ENCODE measurements around the gene SRP19.

SRP19 gene

DNA sequence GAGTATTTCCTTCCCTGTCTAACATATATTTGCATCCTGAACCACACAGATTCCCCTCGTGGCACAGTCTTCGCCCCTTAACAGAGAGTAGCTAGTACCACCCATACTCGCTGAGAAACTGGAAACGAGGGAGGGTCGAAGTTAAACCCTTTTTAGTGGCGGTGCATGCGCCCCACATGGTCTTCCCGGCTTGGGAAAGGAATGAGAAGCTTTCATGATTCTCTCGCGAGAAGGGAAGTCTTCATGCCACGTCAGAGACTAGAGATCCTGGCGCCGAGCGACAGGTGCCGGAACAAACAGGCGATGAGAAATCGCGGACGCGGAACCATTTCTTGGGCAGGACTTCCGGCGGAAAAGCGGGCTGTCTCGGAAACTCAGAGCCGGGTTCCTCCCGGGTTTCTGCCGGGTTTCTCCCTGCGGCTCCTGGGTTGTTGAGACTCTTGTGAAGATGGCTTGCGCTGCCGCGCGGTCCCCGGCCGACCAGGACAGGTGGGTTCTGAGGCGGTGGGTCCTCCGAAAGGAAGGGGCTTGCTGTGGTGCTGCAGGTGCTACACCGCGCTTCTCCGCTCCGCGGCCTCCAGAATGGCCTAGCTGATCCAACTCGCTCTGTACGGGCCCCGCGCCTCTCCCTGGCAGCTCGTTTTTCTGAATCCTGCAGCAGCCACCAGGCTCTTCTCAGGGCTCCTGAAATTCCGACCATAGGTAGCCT is at the start of gene SRP19:
TSS of gene SRP19 (plus strand) at position 359 of the 709 bp plus-strand sequence. CDS start at position 449, 90 bp downstream.
- Histone ChIP-seq H3K9me3 (ENCODE audit: control insufficient read depth, low read length) (no peaks in the 10 kb centered on the region), H3K4me3 (ENCODE audit: low read length) (peak within 1 kb of the TSS; percentile 93), H3K36me3 (ENCODE audit: control insufficient read depth, insufficient read depth, low read length) (no peaks in the 10 kb centered on the region), H3K4me1 (ENCODE audit: control insufficient read depth, insufficient read depth, low read length) (peaks cover 16% of the 10 kb centered on the region), H3K9ac (ENCODE audit: low read length) (peak within 1 kb of the TSS; percentile 96), H3K27me3 (ENCODE audit: control insufficient read depth, insufficient read depth, low read length) (no peaks in the 10 kb centered on the region)

DNA sequence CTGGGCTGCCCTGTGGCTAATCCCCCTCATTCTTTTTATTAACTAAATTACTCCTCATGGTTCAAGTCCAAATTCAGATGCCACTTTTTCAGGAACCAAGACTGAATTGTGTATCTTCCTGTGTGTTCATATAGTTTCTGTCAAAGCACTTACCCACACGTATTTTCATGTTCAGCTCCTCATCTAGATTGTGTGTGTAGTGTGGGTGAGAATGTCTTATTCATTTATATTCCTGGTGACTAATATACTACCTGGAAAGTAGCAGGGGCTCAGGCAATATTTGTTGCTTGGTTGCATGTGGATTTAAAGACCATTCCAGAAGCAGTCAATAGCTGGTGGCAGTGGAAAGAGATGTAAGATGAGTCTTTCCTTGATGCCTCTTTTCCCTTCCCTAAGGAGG is 48.5 kb upstream of the SRP19 start:
- Histone ChIP-seq H3K4me3 (ENCODE audit: low read length) (no peak overlapping the region), H3K4me1 (ENCODE audit: control insufficient read depth, insufficient read depth, low read length) (no peaks in the 10 kb centered on the region), H3K9me3 (ENCODE audit: control insufficient read depth, low read length) (no peaks in the 10 kb centered on the region), H3K9ac (ENCODE audit: low read length) (no peak overlapping the region), H3K36me3 (ENCODE audit: control insufficient read depth, insufficient read depth, low read length) (no peaks in the 10 kb centered on the region), H3K27me3 (ENCODE audit: control insufficient read depth, insufficient read depth, low read length) (no peaks in the 10 kb centered on the region)

DNA sequence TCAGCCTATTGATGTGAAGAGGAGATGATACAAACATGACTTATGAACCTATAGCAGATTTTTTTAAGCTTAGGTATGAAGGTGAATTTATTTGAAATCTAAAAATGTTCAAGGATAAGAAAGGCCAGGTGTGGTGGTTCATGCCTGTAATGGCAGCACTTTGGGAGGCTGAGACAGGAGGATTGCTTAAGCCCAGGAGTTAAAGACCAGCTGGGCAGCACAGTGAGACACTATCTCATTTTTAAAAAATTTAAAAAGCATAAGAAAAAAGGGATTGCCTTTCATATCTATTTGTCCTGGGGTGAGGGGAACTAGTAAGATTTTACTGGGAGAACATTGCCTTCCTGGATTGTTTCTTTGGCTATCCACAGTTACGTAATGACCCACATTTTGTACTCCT is 40.8 kb upstream of the SRP19 start:
- no peak overlapping the region for H3K4me3 ChIP-seq (ENCODE audit: low read length)
- H3K9me3 ChIP-seq (ENCODE audit: control insufficient read depth, low read length) = no peaks in the 10 kb centered on the region
- no peaks in the 10 kb centered on the region for H3K36me3 ChIP-seq (ENCODE audit: control insufficient read depth, insufficient read depth, low read length)
- H3K9ac ChIP-seq (ENCODE audit: low read length) = no peak overlapping the region
- H3K27me3 ChIP-seq (ENCODE audit: control insufficient read depth, insufficient read depth, low read length) = no peaks in the 10 kb centered on the region
- no peaks in the 10 kb centered on the region for H3K4me1 ChIP-seq (ENCODE audit: control insufficient read depth, insufficient read depth, low read length)

DNA sequence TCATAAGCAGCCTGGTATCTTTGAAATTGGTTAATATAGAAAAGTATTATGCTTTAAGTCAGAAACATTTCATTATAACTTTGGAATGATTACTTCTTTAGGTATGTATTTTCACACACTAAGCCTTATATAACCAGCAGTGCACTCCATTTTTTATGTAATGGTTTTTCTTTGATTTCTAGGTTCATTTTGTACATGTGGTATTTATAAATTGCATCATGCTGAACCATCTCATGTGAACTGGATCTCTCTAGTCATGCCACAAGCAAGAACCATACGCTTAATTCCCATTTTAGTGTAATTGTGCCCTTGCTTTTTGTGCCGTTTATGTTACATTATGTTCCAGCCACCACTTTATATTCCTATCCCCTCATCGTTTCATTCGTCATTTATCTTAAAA is 38.6 kb upstream of the SRP19 start:
- H3K36me3 ChIP-seq (ENCODE audit: control insufficient read depth, insufficient read depth, low read length) = no peaks in the 10 kb centered on the region
- H3K27me3 ChIP-seq (ENCODE audit: control insufficient read depth, insufficient read depth, low read length) = no peaks in the 10 kb centered on the region
- no peaks in the 10 kb centered on the region for H3K9me3 ChIP-seq (ENCODE audit: control insufficient read depth, low read length)

DNA sequence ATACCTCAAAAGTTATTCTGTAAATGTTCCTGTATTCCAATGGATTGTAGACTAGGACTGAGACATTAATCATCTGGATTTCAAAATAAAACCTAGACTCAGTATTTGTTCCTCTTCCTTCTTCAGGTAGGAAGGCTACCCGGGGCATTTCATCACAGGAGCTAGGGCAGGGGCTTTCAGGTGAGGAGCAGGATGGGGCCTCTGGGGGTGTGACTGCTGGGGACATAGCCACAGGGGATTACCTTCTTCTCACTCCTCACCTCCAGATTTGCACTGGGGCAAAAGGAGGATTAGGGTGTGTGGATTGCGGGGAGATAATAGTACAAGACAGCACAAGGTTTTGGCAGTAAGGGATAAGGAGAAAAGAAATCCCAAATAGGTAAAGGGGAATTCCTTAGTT is 37.9 kb upstream of the SRP19 start:
- H3K27me3 ChIP-seq (ENCODE audit: control insufficient read depth, insufficient read depth, low read length) = no peaks in the 10 kb centered on the region
- no peaks in the 10 kb centered on the region for H3K36me3 ChIP-seq (ENCODE audit: control insufficient read depth, insufficient read depth, low read length)

More for the DNA sequence above, 38.6 kb upstream of the SRP19 start:
- no peaks in the 10 kb centered on the region for H3K4me1 ChIP-seq (ENCODE audit: control insufficient read depth, insufficient read depth, low read length)
- no peak overlapping the region for H3K9ac ChIP-seq (ENCODE audit: low read length)
- no peak overlapping the region for H3K4me3 ChIP-seq (ENCODE audit: low read length)

DNA sequence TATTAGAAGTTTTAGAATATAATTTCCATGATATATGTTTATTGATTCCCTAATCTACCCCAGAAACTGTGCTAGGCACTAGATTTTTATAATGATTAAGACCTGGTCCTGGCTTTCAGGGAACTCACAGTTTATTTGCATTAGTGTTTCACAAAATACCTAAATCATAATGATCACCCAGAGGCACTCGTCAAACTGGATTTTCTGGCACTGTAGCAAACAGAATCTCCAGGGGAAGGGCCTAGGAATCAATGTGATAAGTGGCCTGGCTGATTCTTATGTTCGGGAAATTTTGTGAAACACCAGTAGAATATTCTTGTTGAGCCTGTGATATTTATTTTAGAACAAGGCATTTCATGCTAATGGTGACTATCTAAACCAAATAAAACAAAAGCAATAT is 37.4 kb upstream of the SRP19 start:
- H3K36me3 ChIP-seq (ENCODE audit: control insufficient read depth, insufficient read depth, low read length) = no peaks in the 10 kb centered on the region

More for the DNA sequence above, 37.9 kb upstream of the SRP19 start:
- Histone ChIP-seq H3K4me3 (ENCODE audit: low read length) (no peak overlapping the region), H3K9me3 (ENCODE audit: control insufficient read depth, low read length) (no peaks in the 10 kb centered on the region), H3K4me1 (ENCODE audit: control insufficient read depth, insufficient read depth, low read length) (no peaks in the 10 kb centered on the region), H3K9ac (ENCODE audit: low read length) (no peak overlapping the region)

DNA sequence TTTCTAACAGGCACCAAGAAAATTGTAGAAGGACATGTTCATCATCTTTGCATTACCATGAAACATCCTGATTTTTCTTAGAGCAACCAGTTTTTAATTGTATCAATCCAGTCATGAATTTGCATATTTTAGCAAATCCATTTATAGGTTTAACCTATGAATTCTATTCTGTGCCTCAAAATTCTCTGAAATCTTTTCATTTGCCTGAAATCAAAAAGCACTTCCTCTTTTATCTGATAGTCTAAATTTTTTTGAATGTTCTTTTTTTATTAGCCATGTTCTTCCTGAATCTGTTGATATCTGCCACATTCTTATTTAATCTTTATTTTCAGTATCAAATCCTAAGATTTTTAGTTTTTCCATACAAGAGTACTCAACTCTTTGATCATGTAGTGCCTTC is 36.9 kb upstream of the SRP19 start:
- Histone ChIP-seq H3K27me3 (ENCODE audit: control insufficient read depth, insufficient read depth, low read length) (no peaks in the 10 kb centered on the region), H3K36me3 (ENCODE audit: control insufficient read depth, insufficient read depth, low read length) (no peaks in the 10 kb centered on the region)

More for the DNA sequence above, 37.4 kb upstream of the SRP19 start:
- H3K27me3 ChIP-seq (ENCODE audit: control insufficient read depth, insufficient read depth, low read length) = no peaks in the 10 kb centered on the region
- no peak overlapping the region for H3K4me3 ChIP-seq (ENCODE audit: low read length)
- no peak overlapping the region for H3K9ac ChIP-seq (ENCODE audit: low read length)
- H3K4me1 ChIP-seq (ENCODE audit: control insufficient read depth, insufficient read depth, low read length) = no peaks in the 10 kb centered on the region
- H3K9me3 ChIP-seq (ENCODE audit: control insufficient read depth, low read length) = no peaks in the 10 kb centered on the region

DNA sequence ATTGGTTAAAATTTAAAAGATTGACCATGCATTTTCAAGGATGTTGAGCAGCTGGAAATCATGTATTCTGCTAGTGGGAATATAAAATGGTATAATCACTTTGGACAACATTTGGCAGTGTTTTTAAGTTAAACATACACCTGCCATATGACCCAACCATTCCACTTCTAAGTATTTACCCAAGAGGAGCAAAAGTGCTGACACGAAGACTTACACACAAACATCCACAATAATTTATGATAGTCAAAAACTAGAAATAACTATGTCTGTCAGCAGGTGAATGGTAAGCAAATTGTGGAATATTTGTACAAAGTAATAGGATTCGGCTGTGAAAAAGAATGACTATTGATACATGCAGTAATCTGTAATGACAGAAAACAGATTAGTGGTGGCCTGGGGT is 30.7 kb upstream of the SRP19 start:
- no peaks in the 10 kb centered on the region for H3K27me3 ChIP-seq (ENCODE audit: control insufficient read depth, insufficient read depth, low read length)
- no peaks in the 10 kb centered on the region for H3K36me3 ChIP-seq (ENCODE audit: control insufficient read depth, insufficient read depth, low read length)
- no peak overlapping the region for H3K9ac ChIP-seq (ENCODE audit: low read length)
- H3K9me3 ChIP-seq (ENCODE audit: control insufficient read depth, low read length) = no peaks in the 10 kb centered on the region
- no peaks in the 10 kb centered on the region for H3K4me1 ChIP-seq (ENCODE audit: control insufficient read depth, insufficient read depth, low read length)
- no peak overlapping the region for H3K4me3 ChIP-seq (ENCODE audit: low read length)

More for the DNA sequence above, 36.9 kb upstream of the SRP19 start:
- Histone ChIP-seq H3K4me1 (ENCODE audit: control insufficient read depth, insufficient read depth, low read length) (no peaks in the 10 kb centered on the region), H3K9ac (ENCODE audit: low read length) (no peak overlapping the region), H3K4me3 (ENCODE audit: low read length) (no peak overlapping the region), H3K9me3 (ENCODE audit: control insufficient read depth, low read length) (no peaks in the 10 kb centered on the region)

DNA sequence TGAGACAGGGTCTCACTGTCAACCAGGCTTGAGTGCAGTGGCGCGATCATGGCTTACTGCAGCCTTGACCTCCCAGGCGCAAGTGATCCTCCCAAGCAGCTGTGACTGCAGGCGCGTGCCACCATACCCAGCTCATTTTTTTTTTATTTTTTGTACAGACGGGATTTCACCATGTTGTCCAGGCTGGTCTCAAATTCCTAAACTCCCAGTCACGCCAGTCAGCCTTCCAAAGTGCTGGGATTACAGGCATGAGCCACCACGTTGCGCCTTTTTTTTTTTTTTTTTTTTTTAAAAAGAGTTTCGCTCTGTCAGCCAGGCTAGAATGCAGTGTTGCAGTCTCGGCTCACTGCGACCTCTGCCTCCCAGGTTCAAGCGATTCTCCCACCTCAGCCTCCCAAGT is 27.1 kb upstream of the SRP19 start:
- Histone ChIP-seq H3K27me3 (ENCODE audit: control insufficient read depth, insufficient read depth, low read length) (no peaks in the 10 kb centered on the region), H3K4me1 (ENCODE audit: control insufficient read depth, insufficient read depth, low read length) (no peaks in the 10 kb centered on the region), H3K4me3 (ENCODE audit: low read length) (no peak overlapping the region), H3K36me3 (ENCODE audit: control insufficient read depth, insufficient read depth, low read length) (no peaks in the 10 kb centered on the region), H3K9me3 (ENCODE audit: control insufficient read depth, low read length) (no peaks in the 10 kb centered on the region), H3K9ac (ENCODE audit: low read length) (no peak overlapping the region)

DNA sequence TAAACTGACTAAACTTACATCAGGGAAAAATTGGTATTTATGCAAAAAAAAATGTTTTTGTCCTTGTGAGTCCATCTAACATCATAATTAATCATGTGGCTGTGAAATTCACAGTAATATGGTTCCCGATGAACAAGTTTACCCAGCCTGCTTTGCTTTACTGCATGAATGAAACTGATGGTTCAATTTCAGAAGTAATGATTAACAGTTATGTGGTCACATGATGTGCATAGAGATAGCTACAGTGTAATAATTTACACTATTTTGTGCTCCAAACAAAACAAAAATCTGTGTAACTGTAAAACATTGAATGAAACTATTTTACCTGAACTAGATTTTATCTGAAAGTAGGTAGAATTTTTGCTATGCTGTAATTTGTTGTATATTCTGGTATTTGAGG is 16.6 kb upstream of the SRP19 start:
- Histone ChIP-seq H3K36me3 (ENCODE audit: control insufficient read depth, insufficient read depth, low read length) (no peaks in the 10 kb centered on the region), H3K9me3 (ENCODE audit: control insufficient read depth, low read length) (no peaks in the 10 kb centered on the region), H3K4me3 (ENCODE audit: low read length) (no peak overlapping the region), H3K9ac (ENCODE audit: low read length) (no peak overlapping the region), H3K27me3 (ENCODE audit: control insufficient read depth, insufficient read depth, low read length) (no peaks in the 10 kb centered on the region), H3K4me1 (ENCODE audit: control insufficient read depth, insufficient read depth, low read length) (no peaks in the 10 kb centered on the region)

DNA sequence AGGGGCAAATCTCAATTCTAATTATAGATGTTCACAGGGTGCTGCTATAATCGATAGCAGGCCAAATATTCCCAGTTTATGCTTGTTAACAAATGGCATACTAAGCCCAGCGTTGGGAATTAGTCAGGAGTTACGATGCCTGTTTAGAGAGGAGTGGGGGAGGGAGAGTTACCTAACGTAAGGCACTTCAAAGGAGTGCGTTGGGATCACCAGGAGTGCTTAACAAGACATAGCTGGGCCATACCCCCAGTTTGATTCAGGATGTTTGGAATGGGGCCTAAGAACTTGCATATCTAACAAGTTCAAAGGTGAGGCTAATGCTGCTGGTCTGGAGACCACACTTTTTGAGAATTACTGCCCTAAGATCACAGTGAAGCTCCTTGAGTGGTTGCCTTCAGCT is 14.5 kb upstream of the SRP19 start:
- H3K4me3 ChIP-seq (ENCODE audit: low read length) = no peak overlapping the region
- H3K27me3 ChIP-seq (ENCODE audit: control insufficient read depth, insufficient read depth, low read length) = no peaks in the 10 kb centered on the region
- H3K9me3 ChIP-seq (ENCODE audit: control insufficient read depth, low read length) = no peaks in the 10 kb centered on the region
- no peaks in the 10 kb centered on the region for H3K4me1 ChIP-seq (ENCODE audit: control insufficient read depth, insufficient read depth, low read length)
- H3K36me3 ChIP-seq (ENCODE audit: control insufficient read depth, insufficient read depth, low read length) = no peaks in the 10 kb centered on the region
- no peak overlapping the region for H3K9ac ChIP-seq (ENCODE audit: low read length)

DNA sequence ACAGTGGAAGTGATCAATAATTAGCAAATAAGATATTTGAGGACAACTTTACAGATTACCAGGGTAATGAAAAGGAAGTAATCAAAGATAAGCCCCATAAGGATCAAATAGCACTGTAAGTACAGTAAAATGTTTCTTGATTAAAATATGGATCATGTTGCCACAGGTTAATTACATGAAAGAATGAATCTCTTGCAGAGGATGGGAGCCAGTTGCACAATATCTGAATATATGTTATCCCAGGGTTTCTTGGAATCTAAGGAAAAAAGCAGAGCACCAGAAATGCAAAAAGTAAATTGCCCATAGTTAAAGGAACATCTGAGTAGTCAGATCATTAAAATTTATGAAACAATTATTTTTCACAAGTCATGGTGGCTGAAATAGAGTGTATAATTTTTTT is 13.8 kb upstream of the SRP19 start:
- Histone ChIP-seq H3K36me3 (ENCODE audit: control insufficient read depth, insufficient read depth, low read length) (no peaks in the 10 kb centered on the region), H3K9ac (ENCODE audit: low read length) (no peak overlapping the region), H3K4me3 (ENCODE audit: low read length) (no peak overlapping the region), H3K27me3 (ENCODE audit: control insufficient read depth, insufficient read depth, low read length) (no peaks in the 10 kb centered on the region), H3K4me1 (ENCODE audit: control insufficient read depth, insufficient read depth, low read length) (no peaks in the 10 kb centered on the region), H3K9me3 (ENCODE audit: control insufficient read depth, low read length) (no peaks in the 10 kb centered on the region)

All from mucosa of stomach (tissue), 1 donor.